Gastroesophageal sphincter (tissue), 3 donors: Measurements from ENCODE around the gene IFNA4.

Experiments used
- POLR2A ChIP-seq, 2 donors: fragments of 450-650 bp; IDR thresholded peaks; one replicate each; pipeline ENCODE4 v1.6.1; 2017; ENCODE audit warnings: antibody characterized with exemption in 2 of 2, mild to moderate bottlenecking in 2 of 2, moderate library complexity in 1 of 2
- TF ChIP-seq, protein P1 (sequence below), 4 experiments: fragments of 200-600 bp in 2 of 4; fragments of 450-650 bp in 2 of 4; sonication (generic) in 1 of 4; IDR thresholded peaks; one replicate each; pipeline ENCODE4 v1.5.1; 2017 to 2019; ENCODE audit warnings: antibody characterized with exemption in 4 of 4, mild to moderate bottlenecking in 2 of 4, moderate library complexity in 2 of 4

DNA sequence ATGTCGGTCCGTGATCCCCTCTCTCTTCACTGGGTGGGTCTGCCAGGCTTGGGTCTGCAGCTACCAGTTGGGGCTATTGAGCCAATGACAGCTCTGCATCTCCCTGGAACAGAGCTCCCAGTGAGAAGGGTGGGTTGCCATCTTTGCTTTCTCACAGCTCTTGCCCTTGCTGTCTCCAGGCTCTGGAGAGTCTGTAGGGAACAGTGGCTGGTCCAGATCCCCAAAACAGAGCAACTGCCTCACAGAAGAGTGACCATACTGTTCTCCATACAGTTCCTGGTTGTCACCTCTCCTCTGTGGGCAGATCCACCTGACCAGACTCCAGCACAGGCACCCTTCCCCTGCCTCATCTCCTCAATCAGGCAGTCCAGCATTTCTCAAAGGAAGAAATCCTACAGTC is 45.9 kb upstream of the IFNA4 start:
- TF ChIP-seq, protein P1, sequence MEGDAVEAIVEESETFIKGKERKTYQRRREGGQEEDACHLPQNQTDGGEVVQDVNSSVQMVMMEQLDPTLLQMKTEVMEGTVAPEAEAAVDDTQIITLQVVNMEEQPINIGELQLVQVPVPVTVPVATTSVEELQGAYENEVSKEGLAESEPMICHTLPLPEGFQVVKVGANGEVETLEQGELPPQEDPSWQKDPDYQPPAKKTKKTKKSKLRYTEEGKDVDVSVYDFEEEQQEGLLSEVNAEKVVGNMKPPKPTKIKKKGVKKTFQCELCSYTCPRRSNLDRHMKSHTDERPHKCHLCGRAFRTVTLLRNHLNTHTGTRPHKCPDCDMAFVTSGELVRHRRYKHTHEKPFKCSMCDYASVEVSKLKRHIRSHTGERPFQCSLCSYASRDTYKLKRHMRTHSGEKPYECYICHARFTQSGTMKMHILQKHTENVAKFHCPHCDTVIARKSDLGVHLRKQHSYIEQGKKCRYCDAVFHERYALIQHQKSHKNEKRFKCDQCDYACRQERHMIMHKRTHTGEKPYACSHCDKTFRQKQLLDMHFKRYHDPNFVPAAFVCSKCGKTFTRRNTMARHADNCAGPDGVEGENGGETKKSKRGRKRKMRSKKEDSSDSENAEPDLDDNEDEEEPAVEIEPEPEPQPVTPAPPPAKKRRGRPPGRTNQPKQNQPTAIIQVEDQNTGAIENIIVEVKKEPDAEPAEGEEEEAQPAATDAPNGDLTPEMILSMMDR (IDR thresholded peaks at IDR 0.05) = no peak
- TF ChIP-seq POLR2A (IDR thresholded peaks at IDR 0.05) = no peak
